GM18505 (cell line): ENCODE measurements around the gene WNK1.
"Not testable (repeated sequence)": the region's sequence is repeated elsewhere in the genome, so short reads cannot be mapped to it uniquely, and the experiment has no call there.

ENCODE experiments used
- ATAC-seq: cut with Tn5 transposase; IDR thresholded peaks from one replicate; pipeline ENCODE4 v1.9.1; 2021; ENCODE audit not compliant: unreplicated experiment
- POLR2A ChIP-seq: IDR thresholded peaks from 4 replicates; pipeline ENCODE4 v1.6.1; 2011; ENCODE audit warnings: borderline replicate concordance; ENCODE audit not compliant: insufficient read depth, insufficient read length; ENCODE audit errors: extremely low read depth

The WNK1 gene

DNA sequence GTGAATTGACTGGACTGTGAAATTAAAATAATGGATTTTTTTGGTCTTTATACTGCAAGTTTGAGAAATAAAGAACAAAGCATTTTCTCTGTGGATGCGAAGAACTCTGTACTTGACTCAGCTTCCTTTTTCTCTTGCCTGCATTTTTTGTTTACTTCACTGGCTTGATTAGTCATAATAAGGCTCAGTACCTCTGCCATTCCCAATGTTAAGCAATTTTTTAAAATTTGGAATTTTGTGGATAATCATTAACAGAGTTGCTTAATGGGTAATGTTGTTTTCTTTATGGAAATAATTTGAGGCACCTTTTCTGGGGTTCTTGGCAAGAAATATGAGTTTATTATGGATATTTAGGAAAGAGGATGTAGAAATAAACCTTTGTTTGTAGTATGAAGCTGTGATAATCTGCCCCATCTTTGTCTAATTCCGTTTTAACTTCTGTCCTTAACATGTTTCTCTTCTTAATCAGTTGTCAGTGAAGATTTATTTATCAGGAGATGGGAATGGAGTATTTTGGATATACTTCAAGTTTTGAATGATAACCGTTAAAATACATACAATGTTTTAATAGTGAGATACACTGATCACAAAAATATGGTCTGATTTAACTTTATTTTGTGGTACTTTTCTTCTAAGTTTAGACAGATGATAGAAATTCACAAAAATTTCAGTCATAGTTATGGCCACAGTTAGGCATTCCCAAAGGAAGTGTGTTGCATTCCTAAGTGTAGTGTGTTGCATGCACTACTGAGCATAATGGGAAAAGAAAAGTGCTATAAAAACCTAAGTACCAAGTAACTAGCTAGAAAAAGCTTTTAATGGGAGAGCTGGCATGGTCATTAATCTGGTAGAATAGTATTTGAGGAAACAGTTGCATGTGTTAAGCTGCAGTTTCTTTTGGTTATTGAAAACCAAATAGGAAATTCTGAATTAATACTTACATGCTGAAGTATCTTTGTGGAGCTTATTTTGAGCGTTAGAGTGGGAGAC is 27.7 kb downstream of the WNK1 start:
- ATAC-seq: no peak
- no peak for TF ChIP-seq POLR2A

DNA sequence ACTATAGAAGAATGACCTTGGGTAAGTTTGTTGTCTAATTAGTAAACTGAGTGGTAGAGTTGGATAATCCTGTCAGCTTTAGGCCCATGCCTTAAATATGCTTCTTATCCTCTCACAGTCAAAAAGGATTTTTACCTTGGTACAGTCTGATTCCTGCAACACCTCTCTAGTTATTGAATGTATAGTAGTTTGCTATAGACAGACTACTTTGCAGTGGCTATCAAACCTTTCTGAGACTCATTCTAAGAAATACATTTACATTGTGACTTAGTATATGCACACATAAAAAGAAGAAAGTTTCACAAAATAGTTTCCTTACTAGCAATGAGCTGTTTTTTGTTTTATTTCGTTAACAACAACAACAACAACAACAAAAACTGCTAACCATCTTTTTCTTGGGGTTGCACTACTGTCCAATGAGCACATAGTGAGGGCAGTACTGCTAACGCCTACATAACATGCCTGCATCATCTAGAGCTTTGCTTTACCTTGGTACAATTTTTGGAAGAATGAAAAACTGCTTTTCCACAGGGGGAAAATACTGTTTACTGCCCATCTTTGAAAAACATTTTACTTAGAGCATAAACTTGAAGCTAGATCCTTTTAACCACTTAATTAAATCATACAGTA is 28.5 kb downstream of the WNK1 start:
- TF ChIP-seq POLR2A: no peak
- ATAC-seq: no peak

DNA sequence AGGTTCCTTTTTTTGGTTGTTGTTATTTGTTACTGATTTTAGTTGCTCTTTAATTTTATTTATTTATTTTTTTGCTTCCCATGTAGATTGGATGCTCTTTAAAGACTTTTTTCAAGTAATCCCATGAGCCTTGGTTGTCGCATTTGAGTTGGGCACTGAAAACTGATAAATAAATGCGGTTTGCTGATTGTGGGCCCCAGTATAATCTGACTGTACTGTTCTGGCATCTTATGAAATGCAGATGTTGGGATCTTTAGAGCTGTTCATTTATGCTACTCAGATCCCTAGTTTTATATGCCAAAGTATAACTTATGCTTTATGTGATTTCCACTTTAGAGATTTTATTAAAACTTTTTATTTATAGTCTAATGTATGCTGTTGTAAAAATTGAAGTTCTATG is 33.3 kb downstream of the WNK1 start:
- no peak for ATAC-seq
- no peak for TF ChIP-seq POLR2A

DNA sequence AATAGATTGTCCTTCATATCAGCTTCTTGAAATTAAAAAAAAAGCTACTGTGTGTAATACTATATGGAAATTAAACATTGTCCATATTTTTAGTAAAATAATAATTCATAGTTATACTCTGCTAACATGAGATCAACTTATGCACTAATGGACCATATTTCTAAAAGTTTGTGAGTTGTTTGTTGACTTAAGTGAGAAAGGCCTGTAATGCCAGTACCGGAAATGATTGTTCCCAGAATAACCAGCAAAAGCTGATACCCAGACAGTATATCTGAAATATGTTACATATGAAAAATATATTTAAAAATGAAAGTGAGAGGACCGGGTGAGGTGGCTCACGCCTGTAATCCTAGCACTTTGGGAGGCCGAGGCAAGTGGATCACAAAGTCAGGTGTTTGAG is 35.9 kb downstream of the WNK1 start:
- ATAC-seq: no peak
- no peak for TF ChIP-seq POLR2A

DNA sequence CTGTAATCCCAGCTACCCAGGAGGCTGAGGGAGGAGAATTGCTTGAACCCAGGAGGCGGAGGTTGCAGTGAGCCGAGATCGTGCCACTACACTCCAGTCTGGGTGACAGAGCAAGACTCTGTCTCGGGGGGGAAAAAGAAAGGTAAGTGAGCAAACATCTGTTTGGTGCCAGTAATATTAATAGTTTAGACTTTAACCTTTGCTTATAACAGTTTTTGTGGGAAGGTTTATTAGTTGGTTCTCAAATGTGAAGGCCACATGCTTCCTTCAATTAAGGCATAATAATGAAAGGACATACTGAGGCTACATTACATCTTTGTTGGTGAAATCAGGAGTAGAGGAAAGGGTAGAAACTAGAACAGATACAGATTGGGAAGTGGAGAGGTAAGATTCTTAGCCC is 36.4 kb downstream of the WNK1 start:
- not testable (repeated sequence) for ATAC-seq

DNA sequence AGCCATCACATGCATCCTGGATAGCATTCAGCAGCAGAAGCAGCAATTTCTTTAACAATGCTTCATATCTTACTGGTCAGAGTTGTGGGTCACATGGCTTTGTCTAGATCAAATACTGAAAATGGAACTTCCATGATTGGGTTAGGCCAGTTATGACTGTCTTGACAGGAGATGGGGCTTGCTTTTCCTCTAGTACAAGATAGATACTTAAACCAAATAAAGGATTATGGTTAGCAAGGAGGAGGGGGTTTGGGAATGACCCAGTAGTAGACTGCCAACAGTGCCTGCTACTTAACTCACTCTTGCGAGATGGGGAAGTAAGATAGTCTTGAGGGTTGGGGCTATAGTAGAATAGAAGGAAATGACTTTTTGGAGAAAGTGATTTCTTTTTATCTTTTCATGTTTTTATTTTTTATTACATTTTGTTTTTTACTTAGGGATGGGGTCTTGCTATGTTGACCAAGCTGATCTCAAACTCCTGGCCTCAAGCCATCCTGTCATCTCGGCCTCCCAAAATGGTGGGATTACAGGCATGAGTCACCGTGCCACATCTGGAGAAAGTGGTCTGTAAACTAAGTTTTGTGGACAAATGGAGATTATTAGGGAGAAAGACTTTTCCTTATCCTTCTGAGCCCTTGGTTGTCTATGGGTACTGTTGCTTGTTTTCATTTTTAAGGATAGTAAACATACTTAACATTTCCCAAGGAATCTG is 37.6 kb downstream of the WNK1 start:
- no peak for ATAC-seq
- no peak for TF ChIP-seq POLR2A

DNA sequence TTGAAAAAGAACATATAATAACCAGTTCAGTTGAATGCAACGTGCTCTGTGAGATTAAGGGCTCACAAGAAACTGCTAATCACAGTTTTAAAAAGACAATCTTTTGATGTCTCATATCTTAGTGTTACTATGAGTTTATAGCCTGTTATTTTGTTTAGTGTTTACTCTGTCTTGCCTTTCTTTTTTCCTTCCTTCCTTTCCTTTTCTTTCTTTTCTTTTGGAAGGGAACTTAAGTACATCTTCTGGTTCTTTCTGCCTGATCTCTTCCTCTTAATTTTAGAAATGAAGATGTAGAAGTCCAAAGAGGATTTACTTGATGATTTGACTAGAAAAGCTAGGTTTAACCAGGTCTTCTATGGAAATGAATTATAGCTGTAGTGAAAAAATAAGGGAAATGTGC is 38.2 kb downstream of the WNK1 start:
- ATAC-seq: no peak
- TF ChIP-seq POLR2A: no peak

DNA sequence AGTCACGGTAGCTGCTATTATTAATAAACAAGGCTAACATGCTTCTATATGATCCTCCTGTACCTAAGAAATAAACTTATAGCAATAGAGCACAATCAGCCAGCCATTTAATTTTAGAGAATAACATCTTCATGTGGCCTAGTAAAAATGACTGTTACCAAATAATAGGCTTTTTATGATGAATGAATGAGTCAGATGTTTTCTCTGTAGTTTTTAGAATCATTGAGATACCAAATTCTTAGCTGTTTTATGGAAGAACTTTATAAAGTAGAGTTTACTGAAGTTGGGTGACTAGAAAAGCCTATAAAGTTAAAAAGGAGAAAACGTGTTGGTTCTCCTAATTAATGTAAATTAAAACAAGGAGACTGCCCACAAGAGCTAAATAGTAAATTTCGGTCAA is 40.7 kb downstream of the WNK1 start:
- ATAC-seq: no peak
- no peak for TF ChIP-seq POLR2A

DNA sequence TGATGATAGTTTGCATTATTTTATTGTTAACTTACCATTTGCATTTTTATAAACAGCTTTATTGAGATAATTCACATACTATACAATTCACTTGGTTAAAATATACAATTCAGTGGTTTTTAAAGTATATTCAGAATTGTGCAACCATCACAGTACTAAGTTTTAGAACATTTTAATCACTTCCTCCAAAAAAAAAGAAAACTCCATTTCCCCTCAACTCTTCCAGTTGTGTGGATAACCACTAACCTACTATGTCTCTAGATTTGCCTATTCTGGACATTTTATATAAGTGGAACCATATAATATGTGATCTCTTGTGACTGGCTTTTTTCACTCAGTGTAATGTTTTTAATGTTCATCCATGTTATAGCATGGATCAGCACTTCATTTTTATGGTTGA is 41.3 kb downstream of the WNK1 start:
- ATAC-seq: no peak

DNA sequence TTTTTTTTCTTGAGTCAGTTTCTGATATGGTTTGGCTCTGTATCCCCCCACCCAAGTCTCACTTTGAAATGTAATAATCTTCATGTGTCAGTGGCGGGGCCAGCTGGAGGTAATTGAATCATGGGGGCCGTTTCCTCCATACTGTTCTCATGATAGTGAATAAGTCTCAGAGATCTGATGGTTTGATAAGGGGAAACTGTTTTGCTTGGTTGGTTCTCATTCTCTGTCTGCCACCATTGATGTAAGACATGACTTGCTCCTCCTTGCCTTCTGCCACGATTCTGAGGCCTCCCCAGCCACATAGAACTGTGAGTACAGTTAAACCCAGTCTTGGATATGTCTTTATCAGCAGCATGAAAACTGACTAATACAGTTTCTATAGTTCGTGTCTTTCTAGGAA is 42.9 kb downstream of the WNK1 start:
- TF ChIP-seq POLR2A: no peak
- no peak for ATAC-seq

More for the DNA sequence above, 41.3 kb downstream of the WNK1 start:
- TF ChIP-seq POLR2A: no peak

DNA sequence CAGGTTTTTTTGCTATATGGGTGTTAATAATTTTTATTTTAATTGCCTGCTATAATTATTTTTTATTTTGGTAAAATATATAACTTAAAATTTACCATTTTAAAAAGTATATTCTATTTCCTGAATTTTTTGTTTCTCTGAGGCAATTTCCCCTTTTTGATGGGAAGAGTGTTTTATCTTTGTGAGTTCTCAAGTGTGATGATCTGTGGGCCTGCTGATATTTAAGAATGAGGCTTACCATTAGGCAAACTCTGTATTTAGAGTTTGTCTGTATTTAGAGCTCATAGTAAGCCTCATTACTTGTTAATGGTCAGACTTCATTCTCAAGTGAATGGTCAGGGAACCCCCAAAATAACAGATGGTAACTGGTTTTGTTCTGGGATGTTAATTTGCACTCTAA is 48.0 kb downstream of the WNK1 start:
- no peak for TF ChIP-seq POLR2A
- ATAC-seq: no peak

DNA sequence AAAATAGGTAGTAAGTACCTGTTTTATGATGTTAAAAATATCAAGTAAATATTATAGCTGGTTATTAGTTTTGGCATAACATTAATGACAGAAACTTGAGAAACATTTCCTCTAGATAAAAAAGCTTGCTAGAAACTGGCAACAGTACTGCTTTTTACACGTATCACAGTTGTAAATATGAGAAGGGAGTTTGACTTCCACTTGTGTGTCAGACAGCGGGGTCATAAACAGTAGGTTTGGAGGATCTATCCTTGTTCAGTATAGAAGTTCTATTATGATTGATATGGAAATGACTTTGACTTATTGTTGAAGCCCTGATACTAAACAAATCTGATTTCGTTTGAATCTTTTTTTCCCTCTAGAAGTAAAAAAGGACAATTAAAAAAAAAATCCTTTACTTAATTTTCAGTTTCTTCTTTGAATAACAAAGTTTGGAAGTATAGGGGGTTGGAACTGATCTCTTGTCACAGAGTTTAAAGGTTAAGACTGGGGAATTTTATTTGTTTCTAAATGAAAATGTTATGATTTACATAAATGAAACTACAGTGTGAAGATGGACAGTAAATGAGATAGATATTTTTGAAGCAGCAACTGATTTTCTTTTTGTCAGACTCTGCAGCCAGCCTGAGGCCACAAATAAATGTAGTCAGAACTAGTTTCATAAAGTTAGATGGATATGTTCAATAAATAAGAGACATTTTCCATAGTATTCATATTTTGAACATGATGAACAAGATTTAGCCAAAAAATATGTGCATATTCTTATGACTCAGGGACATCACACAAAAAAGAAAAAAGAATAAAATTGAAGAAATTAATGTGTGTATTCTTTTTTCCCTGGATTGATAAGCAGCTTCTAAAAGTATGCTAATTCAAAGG is 50.1 kb downstream of the WNK1 start:
- ATAC-seq: no peak
- no peak for TF ChIP-seq POLR2A
